ENCODE data around the gene ELOVL4.

ELOVL4 gene

DNA sequence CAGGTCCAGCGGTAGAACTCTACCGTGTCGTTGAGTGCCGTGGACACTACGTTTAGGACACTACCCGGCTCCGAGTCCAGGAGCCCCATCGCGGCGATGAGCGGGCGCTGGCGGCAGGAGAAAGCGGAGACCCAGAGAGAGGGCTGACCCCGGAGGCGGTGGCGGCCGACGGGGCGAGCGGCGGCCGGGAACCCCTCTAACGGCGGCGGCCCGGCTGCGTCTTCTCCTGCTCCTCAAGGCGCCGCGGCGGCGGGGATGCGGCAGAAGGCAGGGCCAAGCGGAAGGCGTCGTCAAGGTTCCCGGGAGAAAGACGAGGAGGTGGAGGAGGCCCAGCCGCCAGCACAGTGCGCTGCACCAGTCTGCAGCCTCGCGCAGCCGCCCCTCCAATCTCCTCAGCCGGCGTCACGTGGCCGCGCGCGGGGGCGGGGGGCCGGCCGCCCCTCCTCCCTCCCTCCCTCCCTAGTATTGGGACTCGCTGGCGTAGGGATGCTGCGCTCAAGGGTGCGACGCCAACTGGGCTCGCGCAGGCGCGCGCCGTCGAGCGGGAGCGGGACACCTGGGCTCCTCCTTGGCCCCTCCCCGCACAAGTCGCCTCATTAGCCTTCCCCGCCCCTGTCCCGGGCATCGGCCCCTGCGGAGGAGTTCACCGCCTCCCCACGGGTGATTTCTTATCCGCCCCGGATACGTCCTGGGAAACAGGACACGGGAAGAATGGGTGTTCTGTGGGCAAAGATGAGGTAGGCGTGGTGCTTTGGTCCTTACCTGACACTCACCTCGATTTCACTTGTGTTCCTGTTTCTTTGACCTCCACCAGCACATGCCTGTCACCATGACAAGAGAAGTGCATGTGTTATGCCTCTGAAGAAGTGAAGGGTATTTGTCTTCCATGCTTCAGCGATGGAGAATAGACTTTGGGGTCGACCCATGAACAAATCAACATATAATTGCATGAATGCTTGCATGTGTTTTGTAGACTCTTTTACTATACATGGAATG is at the start of gene ELOVL4:
ELOVL4 (minus strand) TSS at position 363 of the 996 bp plus-strand sequence; CDS start at position 89, 274 bp downstream.
- in situ Hi-C loops (cut with HindIII; ENCODE audit: low sequenced_read_pairs): no loop called here

DNA sequence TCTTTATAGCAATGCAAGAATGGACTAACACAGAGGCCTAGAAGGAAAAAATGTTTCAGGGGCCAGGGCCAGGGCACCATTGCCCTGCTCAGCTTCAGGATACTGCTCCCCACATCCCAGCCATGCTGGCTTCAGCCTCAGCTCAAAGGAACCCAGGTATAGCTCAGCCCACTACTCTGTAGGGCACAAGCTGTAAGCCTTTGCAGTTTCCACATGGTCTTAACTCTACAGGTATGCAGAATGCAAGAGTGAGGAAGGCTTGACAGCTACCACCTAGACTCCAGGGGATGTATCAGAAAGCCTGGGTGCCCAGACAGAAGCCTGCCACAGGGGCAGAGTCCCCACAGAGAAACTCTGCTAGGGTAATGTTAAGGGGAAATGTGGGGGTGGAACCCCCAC is 46.6 kb upstream of the ELOVL4 start:
- in situ Hi-C loops (cut with HindIII; ENCODE audit: low sequenced_read_pairs): no loop called here

DNA sequence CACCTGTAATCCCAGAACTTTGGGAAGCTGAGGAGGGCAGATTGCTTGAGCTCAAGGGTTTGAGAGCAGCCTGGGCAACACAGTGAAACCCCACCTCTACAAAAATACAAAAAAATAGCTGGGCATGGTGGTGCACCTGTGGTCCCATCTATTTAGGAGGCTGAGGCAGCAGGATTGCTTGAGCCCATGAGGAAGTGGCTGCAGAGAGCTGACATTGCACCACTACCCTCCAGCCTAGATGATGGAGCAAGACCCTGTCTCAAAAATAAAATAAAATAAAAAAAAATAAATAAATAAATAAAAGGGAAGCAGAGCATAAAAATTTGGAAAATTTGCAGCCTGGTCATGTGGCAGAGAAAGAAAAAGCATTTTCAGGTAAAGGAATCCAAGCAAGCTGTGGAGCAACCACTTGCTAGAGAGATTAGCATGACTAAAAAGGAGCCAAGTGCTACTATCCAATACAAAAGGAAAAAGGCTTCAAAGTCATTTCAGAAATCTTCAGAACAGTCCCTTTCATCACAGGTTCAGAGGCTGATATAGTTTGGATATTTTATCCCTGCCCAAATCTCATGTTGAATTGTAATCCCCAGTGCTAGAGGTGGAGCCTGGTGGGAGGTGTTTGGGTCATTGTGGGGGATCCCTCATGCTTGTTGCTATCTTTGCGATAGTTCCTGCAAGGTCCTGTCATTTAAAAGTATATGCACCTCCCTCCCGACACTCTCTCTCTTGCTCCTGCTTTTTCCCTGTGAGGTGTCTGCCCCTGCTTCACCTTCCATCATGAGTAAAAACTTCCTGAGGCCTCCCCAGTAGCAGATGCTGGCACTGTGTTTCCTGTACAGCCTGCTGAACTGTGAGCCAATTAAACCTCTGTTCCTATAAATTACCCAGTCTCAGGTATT is 45.9 kb upstream of the ELOVL4 start:
- in situ Hi-C loops (cut with HindIII; ENCODE audit: low sequenced_read_pairs): no loop called here

DNA sequence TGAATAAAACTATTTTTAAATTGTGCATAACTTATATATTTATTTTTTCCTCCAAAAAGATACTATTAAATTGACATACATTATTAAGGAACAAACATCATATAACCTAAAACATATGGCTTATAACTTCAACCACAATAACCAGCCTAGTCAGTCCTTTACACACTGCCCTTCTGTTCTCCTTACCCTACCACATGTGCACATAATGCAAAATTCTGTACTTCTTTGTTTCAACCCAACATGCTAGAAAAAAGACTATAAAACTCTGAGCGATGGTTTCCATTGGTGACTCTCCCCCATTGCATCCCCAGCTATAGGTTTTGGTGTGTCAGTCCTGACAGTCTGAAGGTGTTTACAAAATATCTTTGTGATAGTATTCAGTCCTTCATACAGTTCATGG is 42.3 kb upstream of the ELOVL4 start:
- in situ Hi-C loops (cut with HindIII; ENCODE audit: low sequenced_read_pairs): no loop called here

DNA sequence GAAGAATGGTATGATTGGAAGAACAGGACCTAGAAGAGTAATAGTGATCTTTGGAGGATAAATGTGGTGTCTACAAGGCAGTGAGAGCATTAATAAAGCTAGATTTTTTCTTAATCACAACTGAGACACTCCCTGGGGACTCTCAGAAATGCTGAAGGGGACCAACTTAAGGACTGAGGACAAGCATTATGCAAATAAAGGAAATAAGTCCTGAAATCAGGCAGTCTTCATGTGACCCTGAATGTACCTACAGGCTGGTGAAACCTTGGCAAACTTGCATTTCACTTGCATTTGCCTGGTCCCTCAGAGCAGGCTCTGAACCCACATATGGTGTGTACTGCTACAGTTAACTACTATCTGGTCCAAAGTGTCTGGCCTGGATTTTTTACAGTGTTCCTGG is 37.8 kb upstream of the ELOVL4 start:
- in situ Hi-C loops (cut with HindIII; ENCODE audit: low sequenced_read_pairs): no loop called here

DNA sequence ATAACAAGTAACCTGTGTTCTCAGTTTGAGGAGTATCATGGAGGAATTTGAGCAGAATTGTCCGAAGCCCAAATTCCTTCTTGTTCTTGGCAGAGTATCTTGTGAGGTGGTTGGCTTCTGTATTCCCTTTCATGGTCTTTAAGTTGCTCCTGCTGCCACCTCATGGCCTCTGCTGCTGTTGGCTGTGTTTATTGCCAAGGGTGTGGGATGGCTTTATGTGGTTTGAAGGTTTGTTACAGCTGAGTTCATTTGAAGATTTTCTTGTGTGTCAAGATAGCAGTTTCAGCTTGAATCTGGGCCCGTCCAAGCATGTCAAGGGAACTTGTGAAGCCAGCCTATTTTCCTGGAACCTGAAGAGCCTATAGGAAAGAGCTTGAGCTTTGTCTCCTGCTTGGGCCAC is 36.9 kb upstream of the ELOVL4 start:
- in situ Hi-C loops (cut with HindIII; ENCODE audit: low sequenced_read_pairs): no loop called here

DNA sequence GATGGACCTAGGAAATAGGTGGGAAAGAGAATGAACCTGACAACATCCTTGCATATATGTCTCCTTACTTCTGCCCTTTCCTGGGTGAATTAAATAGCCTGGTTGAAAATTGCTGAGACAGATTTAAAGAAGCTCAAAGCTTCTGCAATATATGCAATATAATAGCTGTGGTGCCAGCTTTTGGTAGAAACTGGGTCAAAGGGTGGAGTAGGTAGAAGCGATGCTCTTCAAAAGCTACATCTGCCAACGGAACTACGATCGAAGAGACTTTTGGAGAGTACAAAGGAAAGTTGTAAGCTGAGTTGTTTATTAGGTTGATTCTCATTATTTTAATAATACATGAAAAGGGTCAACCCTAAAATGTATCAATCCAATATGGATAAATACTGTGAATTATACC is 34.3 kb upstream of the ELOVL4 start:
- in situ Hi-C loops (cut with HindIII; ENCODE audit: low sequenced_read_pairs): no loop called here

DNA sequence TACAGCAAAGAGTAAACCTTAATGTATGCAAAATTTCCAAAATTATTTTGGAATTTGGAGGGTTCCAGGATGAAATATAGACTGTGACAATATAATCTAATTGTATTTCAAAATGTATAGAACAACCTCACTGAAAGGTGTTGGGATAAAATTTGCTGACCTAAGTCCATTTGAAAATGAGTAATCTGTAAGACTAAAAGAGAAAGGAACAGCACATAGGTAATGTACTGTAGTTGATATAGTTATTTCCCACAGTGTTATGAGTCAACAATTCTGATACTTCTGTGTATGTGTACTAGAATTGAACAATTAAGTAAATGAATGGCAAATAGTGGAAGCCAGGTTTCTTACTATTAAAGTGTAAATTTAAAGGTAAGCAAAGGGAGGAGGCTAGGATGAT is 23.8 kb upstream of the ELOVL4 start:
- in situ Hi-C loops (cut with HindIII; ENCODE audit: low sequenced_read_pairs): no loop called here

DNA sequence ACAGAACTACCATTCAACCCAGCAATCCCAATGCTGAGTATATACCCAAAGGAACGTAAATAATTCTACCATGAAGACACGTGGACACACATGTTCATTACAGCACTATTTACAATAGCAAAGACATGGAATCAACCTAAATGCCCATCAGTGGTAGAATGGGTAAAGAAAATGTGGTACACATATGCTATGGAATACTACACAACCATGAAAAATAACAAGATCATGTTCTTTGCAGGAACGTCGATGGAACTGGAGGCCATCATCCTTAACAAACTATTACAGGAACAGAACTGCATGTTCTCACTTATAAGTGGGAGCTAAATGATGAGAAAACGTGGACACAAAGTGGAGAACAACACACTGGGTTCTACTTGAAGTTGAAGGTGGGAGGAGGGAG is 22.4 kb upstream of the ELOVL4 start:
- in situ Hi-C loops (cut with HindIII; ENCODE audit: low sequenced_read_pairs): no loop called here

DNA sequence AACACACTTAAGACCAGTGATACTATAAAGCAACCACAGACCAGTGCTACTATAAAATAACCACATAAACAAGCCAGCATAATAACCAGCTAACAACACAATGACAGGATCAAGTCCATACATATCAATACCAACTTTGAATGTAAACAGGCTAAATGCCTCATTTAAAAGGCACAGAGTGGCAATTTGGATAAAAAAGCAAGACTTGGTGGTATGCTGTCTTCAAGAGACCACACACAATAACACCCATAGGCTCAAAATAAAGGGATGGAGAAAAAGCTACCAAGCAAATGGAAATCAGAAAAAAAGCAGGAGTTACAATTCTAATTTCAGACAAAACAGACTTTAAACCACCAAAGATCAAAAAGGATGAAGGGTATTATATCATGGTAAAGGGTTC is 19.8 kb upstream of the ELOVL4 start:
- in situ Hi-C loops (cut with HindIII; ENCODE audit: low sequenced_read_pairs): no loop called here

DNA sequence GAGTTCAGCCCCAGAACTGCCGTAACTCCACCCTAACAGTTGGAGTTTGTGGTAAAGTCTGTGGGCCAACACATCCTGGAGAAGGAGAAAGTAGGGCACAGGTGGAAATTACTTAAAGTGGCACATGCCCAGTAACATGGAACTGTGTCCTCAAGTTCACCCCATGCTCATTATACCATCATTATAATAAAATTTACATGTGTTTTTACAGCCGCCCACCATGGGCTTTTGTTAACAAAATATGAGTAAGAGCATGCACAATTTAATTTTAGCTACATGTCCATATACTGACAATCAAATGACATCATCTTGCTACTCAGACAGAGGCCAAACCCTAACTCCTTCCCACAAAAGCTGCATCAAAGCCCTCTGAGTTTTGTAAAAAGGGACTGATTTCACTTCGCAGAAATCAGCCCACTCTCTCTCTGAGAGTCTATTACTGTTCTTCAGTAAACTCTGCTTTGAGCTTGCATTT is 17.3 kb upstream of the ELOVL4 start:
- in situ Hi-C loops (cut with HindIII; ENCODE audit: low sequenced_read_pairs): no loop called here

DNA sequence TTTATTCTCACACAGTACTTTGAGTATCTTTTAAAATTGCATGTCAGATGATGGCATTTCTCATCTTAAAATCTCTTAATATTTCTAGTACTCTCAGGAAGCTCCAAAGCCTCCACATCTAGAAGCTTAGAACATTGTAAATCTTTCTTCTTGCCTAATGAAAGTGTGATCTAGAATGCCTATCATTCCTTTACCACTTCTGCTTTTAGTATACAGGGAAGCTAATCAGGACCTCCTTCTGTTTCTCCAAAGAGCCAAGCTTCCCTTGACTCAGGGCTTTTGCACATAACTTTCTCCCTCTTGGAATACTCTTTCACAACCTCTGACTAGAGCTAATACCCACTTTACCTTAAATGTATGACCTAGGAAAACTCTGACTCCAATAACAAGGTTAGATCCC is 7.5 kb upstream of the ELOVL4 start:
- in situ Hi-C loops (cut with HindIII; ENCODE audit: low sequenced_read_pairs): no loop called here

DNA sequence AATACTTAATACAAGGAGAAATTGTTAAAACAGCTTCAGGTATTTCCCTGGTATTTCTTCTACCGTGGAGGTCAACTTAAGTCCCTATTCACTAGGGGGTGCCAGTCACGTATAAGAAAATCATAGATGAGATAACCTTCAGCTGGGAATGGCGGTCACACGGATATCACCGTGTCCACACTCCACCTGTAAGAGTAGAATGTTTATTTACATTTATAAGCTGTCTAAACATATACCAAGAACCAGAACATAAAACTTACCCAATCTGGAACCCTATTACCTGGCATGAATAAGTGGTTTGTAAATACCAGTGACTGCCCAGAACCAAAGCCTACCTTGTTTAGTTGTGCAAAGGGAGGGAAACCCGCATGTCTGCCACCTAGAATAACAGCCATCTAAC is 1.9 kb upstream of the ELOVL4 start:
- in situ Hi-C loops (cut with HindIII; ENCODE audit: low sequenced_read_pairs): no loop called here

DNA sequence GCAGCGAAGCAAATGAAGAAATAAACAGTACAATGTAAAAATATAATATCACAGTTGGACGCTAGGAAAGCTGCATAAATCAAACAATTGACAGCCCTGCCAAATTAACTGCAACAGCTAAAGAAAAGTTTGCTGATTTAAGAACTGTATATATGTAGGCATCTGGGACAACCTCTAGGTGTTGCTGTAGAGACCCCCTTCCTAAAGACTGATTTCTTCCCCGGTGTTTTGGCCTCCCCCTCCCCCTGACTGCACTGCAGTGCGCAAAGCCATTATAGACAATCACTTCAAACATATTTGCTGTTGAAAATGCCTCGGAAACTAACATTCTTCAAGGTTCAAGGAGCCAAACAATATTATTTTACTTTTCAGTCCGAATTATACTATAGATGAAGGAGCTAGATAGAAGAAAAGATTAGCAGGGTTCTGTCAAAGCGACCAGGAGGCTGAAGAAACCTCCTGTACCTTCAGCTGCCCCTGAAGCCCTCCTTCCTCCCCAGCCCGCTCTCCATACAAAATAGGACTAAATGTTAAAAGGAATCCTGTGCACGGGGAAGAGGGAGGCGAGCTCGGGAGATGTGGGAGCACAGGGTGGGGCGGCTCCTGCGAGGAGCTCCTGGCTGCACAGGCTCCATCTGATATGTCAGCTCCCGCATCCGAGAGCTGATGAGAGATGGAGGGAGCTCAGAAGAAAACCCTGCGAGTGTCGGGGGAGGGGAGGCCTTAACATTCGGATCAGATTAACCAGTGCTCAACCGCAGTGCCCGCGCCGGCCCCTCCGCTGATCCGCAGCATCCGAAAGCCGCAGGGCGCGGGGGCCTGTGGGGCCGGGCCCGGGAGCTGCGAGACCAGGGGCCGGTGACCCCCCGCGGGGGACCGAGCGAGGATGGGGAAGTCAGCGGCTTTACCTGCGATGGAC is 822 bp downstream of the ELOVL4 start:
- in situ Hi-C loops (cut with HindIII; ENCODE audit: low sequenced_read_pairs): no loop called here

DNA sequence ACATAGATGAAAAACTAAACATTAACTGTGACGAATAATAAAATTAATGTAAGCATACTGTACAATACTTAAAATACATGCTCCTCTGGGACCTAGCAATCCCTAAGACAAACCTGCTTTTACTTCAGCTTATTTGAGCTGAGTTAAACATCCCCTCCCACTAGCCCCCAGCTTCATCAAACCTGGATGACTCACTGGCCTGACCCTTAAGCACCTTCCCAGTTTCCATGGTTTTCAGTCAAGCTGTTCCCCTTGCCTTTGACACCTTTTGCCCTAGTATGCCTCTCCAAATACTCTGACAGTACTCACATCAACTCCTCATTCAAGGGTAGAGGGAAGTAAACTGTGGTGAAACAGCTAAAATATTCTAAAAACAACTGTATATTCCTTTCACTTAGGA is 4.2 kb downstream of the ELOVL4 start:
- in situ Hi-C loops (cut with HindIII; ENCODE audit: low sequenced_read_pairs): no loop called here

DNA sequence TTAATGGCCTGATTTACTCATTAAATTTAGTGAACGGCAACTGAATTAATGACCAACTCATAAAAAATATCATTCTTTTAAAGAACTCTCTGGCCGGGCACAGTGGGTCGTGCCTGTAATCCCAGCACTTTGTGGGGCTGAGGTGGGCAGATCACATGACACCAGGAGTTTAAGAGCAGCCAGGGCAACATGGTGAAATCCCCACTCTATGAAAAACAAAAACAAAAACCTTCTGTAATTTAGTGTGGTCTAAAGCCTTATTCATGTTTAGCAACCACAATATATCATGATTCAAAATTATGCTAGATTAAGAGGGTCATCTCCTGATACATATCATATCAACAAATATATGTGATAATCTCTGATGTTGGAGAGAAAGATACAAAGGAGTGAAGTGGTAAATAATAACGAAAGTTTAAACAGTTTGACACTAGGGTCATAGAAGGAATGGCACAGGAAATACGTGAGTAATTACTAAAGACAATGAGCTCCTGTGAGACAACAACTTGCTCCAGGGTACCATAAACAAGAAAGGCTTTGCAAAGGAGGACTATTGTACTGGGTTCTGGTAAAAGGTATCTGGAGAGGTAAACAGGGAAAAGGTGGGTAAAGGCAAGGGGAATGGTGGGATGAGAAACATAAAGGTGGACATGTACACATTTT is 5.7 kb downstream of the ELOVL4 start:
- in situ Hi-C loops (cut with HindIII; ENCODE audit: low sequenced_read_pairs): no loop called here

DNA sequence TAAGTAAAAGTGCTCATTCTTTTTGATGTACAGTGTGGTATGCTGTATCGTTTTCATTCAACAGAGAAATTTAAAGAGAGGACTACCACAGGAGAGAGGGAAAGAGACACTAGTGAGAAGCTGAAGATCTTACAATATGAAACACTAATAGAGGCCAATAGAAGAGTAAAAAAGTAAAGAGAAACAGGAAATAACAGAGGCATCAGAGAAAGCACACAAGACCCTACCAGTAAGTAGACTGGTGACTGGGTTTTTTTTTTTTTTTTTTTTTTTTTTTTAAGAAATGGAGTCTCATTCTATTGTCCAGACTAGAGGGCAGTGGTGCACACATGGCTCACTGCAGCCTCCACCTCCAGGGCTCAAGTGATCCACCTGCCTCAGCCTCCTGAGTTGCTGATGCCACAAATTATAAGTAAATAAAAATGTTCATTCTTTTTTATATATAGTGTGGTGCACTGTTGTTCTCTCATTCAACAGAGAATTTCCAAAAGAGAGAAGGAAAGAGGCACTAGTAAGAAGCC is 18.8 kb downstream of the ELOVL4 start:
- in situ Hi-C loops (cut with HindIII; ENCODE audit: low sequenced_read_pairs): no loop called here

DNA sequence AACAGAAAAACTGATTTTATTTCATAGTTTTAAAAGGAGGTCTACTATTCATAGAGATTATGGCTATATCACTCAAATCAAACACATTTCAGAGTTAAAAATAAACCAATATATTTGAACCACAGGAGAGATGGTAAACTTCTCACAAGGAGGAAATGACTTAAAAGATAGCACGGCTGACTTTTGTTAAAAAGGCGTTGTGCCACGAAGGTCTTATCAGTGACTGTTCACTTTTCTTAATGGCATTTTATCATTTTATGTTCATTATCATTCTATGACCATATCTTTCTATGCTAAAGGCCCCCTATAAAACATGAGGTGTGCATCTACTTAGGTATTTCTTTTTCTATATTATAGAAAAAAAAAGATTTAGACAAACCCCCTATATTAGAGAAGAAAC is 19.6 kb downstream of the ELOVL4 start:
- in situ Hi-C loops (cut with HindIII; ENCODE audit: low sequenced_read_pairs): no loop called here

DNA sequence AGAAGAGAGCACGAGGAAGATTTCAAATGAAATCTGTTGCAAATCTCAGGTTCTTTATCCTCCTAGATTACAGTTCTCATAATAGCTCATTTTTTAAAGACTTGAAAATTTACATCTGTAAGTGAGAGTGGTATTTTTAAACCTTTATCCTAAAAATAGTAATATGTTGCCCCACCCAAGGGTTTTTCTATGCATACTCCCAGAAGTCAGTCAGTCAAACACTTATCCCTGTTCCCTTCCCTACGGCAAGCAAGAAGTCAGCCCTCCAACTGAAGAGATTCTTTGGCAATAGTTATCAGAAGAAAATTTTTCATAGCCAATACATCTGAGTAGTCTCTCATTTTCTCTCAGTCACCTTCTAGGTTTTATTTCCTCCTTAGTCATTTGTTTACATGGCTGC is 24.1 kb downstream of the ELOVL4 start:
- in situ Hi-C loops (cut with HindIII; ENCODE audit: low sequenced_read_pairs): no loop called here

DNA sequence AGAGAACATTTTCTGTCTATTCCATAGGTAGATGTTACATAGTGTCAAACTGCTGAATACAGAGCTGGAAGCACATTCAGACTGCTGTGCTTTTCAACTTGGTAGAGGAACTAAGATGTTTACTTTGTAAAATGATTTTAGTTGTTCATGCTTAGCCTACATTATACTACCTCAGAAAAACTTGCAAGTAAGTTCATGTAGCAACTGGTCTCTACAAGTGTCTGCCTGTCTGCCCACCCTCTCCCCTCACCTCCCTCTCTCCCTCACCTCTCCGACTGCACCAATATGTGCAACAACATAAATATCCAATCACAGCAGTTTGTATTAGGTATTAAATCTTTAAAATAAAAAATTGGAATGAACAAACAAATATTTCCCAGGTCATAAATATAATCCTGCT is 25.3 kb downstream of the ELOVL4 start:
- in situ Hi-C loops (cut with HindIII; ENCODE audit: low sequenced_read_pairs): no loop called here
